Measurements from ENCODE around the gene CHST15.

Gene CHST15

GRCh38 chr10:123970927-123971286 is 122.5 kb downstream of the CHST15 start:
- no peak for TF ChIP-seq EZH2phosphoT487 (IDR thresholded peaks at IDR 0.05; ENCODE audit: borderline replicate concordance, low read length)
- no peak for TF ChIP-seq CTCF (IDR thresholded peaks at IDR 0.05; ENCODE audit: low read depth, low read length, poor library complexity, severe bottlenecking)
- H3K79me2 ChIP-seq (ENCODE audit: control insufficient read depth, low read length), result no peaks in the 10 kb centered on the region
- H3K9me3 ChIP-seq (ENCODE audit: control insufficient read depth, insufficient read depth, low read length), result no peaks in the 10 kb centered on the region
- no peaks in the 10 kb centered on the region for H3K9me2 ChIP-seq (replicated peaks; ENCODE audit: control insufficient read depth, low read length)
- no peaks in the 10 kb centered on the region for H3K4me1 ChIP-seq (ENCODE audit: control insufficient read depth, low read length)
- no peaks in the 10 kb centered on the region for H3F3A ChIP-seq (ENCODE audit: control insufficient read depth, insufficient read depth)
- no peaks in the 10 kb centered on the region for H3K36me3 ChIP-seq (ENCODE audit: control insufficient read depth, low read length)
- H3K4me3 ChIP-seq (ENCODE audit: low read length), result no peak overlapping the region
- no peak overlapping the region for H3K4me2 ChIP-seq (ENCODE audit: low read length)
- no peak overlapping the region for H3K27ac ChIP-seq (ENCODE audit: low read depth, low read length)
- no peaks in the 10 kb centered on the region for H4K20me1 ChIP-seq (ENCODE audit: control insufficient read depth, insufficient read depth, low read depth, low read length)
- H3K27me3 ChIP-seq (ENCODE audit: control insufficient read depth, low read length), result peaks cover 10% of the 10 kb centered on the region

GRCh38 chr10:123970207-123970926 is 123.0 kb downstream of the CHST15 start:
- Histone ChIP-seq H4K20me1 (ENCODE audit: control insufficient read depth, insufficient read depth, low read depth, low read length) (no peaks in the 10 kb centered on the region), H3K4me1 (ENCODE audit: control insufficient read depth, low read length) (no peaks in the 10 kb centered on the region), H3F3A (ENCODE audit: control insufficient read depth, insufficient read depth) (no peaks in the 10 kb centered on the region), H3K4me3 (ENCODE audit: low read length) (no peak overlapping the region), H3K4me2 (ENCODE audit: low read length) (no peak overlapping the region), H3K79me2 (ENCODE audit: control insufficient read depth, low read length) (no peaks in the 10 kb centered on the region), H3K9me3 (ENCODE audit: control insufficient read depth, insufficient read depth, low read length) (no peaks in the 10 kb centered on the region), H3K27me3 (ENCODE audit: control insufficient read depth, low read length) (peaks cover 15% of the 10 kb centered on the region), H3K27ac (ENCODE audit: low read depth, low read length) (no peak overlapping the region), H3K36me3 (ENCODE audit: control insufficient read depth, low read length) (no peaks in the 10 kb centered on the region), H3K9me2 (replicated peaks; ENCODE audit: control insufficient read depth, low read length) (no peaks in the 10 kb centered on the region)
- no peak for TF ChIP-seq CTCF (IDR thresholded peaks at IDR 0.05; ENCODE audit: low read depth, low read length, poor library complexity, severe bottlenecking)
- TF ChIP-seq EZH2phosphoT487 (IDR thresholded peaks at IDR 0.05; ENCODE audit: borderline replicate concordance, low read length), result no peak

GRCh38 chr10:123967626-123968243 is 125.7 kb downstream of the CHST15 start:
- no peaks in the 10 kb centered on the region for H3K79me2 ChIP-seq (ENCODE audit: control insufficient read depth, low read length)

More at GRCh38 chr10:123967626-123968243, 125.7 kb downstream of the CHST15 start:
- H3K4me1 ChIP-seq (ENCODE audit: control insufficient read depth, low read length), result no peaks in the 10 kb centered on the region
- no peaks in the 10 kb centered on the region for H3K36me3 ChIP-seq (ENCODE audit: control insufficient read depth, low read length)
- no peaks in the 10 kb centered on the region for H3F3A ChIP-seq (ENCODE audit: control insufficient read depth, insufficient read depth)
- H3K9me3 ChIP-seq (ENCODE audit: control insufficient read depth, insufficient read depth, low read length), result no peaks in the 10 kb centered on the region
- H3K4me2 ChIP-seq (ENCODE audit: low read length), result no peak overlapping the region
- H3K27ac ChIP-seq (ENCODE audit: low read depth, low read length), result no peak overlapping the region
- H3K27me3 ChIP-seq (ENCODE audit: control insufficient read depth, low read length), result peaks cover 30% of the 10 kb centered on the region
- TF ChIP-seq EZH2phosphoT487 (IDR thresholded peaks at IDR 0.05; ENCODE audit: borderline replicate concordance, low read length) (no peak), CTCF (IDR thresholded peaks at IDR 0.05; ENCODE audit: low read depth, low read length, poor library complexity, severe bottlenecking) (peak; percentile 93)
- H4K20me1 ChIP-seq (ENCODE audit: control insufficient read depth, insufficient read depth, low read depth, low read length), result no peaks in the 10 kb centered on the region
- no peak overlapping the region for H3K4me3 ChIP-seq (ENCODE audit: low read length)
- no peaks in the 10 kb centered on the region for H3K9me2 ChIP-seq (replicated peaks; ENCODE audit: control insufficient read depth, low read length)
